Activated T-cell treated with anti-CD3 and anti-CD28 coated beads, Interleukin-2, amount 50 U/mL, for 48 hours (primary cell): ENCODE results near the gene CENPC.
"Not testable (repeated sequence)": the region's sequence is repeated elsewhere in the genome, so short reads cannot be mapped to it uniquely, and the experiment has no call there.

ENCODE experiments used
- DNase-seq, 2 experiments: peaks; one replicate each; pipeline ENCODE4 v3.0.0-alpha.2; 2020

The CENPC gene

GRCh38 chr4:67466751-67467150 is 78.6 kb downstream of the CENPC start:
- no peak for DNase-seq

GRCh38 chr4:67465763-67466052 is 79.6 kb downstream of the CENPC start:
- DNase-seq, result no peak

- no peak for DNase-seq
Observed at GRCh38 chr4:67465032-67465762, 80.1 kb downstream of the CENPC start.

GRCh38 chr4:67460574-67460973 is 84.7 kb downstream of the CENPC start:
- no peak for DNase-seq

GRCh38 chr4:67459164-67459563 is 86.1 kb downstream of the CENPC start:
- DNase-seq, result no peak

- DNase-seq, result no peak
Observed at GRCh38 chr4:67456577-67457196, 88.6 kb downstream of the CENPC start.

- DNase-seq, result not testable (repeated sequence)
Observed at GRCh38 chr4:67452846-67453205, 92.5 kb downstream of the CENPC start.

- DNase-seq, result no peak
Observed at GRCh38 chr4:67452100-67452845, 93.0 kb downstream of the CENPC start.

GRCh38 chr4:67451464-67451863 is 93.8 kb downstream of the CENPC start:
- DNase-seq, result no peak

GRCh38 chr4:67448621-67449020 is 96.7 kb downstream of the CENPC start:
- no peak for DNase-seq

GRCh38 chr4:67447873-67448272 is 97.4 kb downstream of the CENPC start:
- no peak for DNase-seq

- DNase-seq, result no peak
Observed at GRCh38 chr4:67446811-67447210, 98.5 kb downstream of the CENPC start.

- DNase-seq, result not testable (repeated sequence)
Observed at GRCh38 chr4:67445881-67446280, 99.4 kb downstream of the CENPC start.

- DNase-seq, result no peak
Observed at GRCh38 chr4:67438975-67439374, 106.3 kb downstream of the CENPC start.

GRCh38 chr4:67437974-67438713 is 107.2 kb downstream of the CENPC start:
- DNase-seq, result no peak

GRCh38 chr4:67436742-67437141 is 108.6 kb downstream of the CENPC start:
- no peak for DNase-seq

- DNase-seq, result no peak
Observed at GRCh38 chr4:67430989-67431388, 114.3 kb downstream of the CENPC start.

- DNase-seq, result no peak
Observed at GRCh38 chr4:67428819-67429218, 116.5 kb downstream of the CENPC start.
